Left ventricle myocardium inferior (tissue), 1 donor: ENCODE results near the gene HDDC3. TPM values are rescaled to one million over a fixed set of nuclear protein-coding genes. Genes with fewer than 3 reads are reported as not detected.

ENCODE experiments used
- DNase-seq: peaks from one replicate; pipeline ENCODE4 v3.0.0-alpha.2; 2020
- H3K27ac ChIP-seq: fragments of 200-600 bp; replicated peaks from 2 replicates; pipeline ENCODE4 v1.8.0; 2021
- H3K27me3 ChIP-seq: fragments of 200-600 bp; 2 replicates; pipeline ENCODE4 v1.8.0; 2021; ENCODE audit warnings: low read depth
- H3K36me3 ChIP-seq: fragments of 200-600 bp; 2 replicates; pipeline ENCODE4 v1.8.0; 2021
- H3K4me1 ChIP-seq: fragments of 200-600 bp; 2 replicates; pipeline ENCODE4 v1.8.0; 2021
- H3K4me3 ChIP-seq: fragments of 200-600 bp; 2 replicates; pipeline ENCODE4 v1.8.0; 2021; ENCODE audit warnings: mild to moderate bottlenecking, moderate library complexity
- H3K9me3 ChIP-seq: fragments of 200-600 bp; replicated peaks from 2 replicates; pipeline ENCODE4 v1.8.0; 2021
- intact Hi-C: fragments of 100-400 bp; cut with micrococcal nuclease; formaldehyde crosslinking; loops from one replicate; pipeline ENCODE4 v1.11.0; 2022
- total RNA-seq: library from RNA; stranded (reverse); fragmentation: NEBNext Ultra II Directional; extraction: Animal tissue kit (Norgen Biotek cat#: 25700); gene quantifications from one replicate; pipeline ENCODE4 v1.2.1, GENCODE V29; 2021
- TF ChIP-seq, protein P1 (sequence below): fragments of 200-600 bp; IDR thresholded peaks from 2 replicates; pipeline ENCODE4 v1.8.0; 2021; ENCODE audit warnings: antibody characterized with exemption, mild to moderate bottlenecking, borderline replicate concordance
- donor health status: DM: no; HTN: yes; CAD: no; lungs with severe emphysema.

The HDDC3 gene
- total RNA-seq, 1 donor from 2014 or later: 12.7 TPM

DNA sequence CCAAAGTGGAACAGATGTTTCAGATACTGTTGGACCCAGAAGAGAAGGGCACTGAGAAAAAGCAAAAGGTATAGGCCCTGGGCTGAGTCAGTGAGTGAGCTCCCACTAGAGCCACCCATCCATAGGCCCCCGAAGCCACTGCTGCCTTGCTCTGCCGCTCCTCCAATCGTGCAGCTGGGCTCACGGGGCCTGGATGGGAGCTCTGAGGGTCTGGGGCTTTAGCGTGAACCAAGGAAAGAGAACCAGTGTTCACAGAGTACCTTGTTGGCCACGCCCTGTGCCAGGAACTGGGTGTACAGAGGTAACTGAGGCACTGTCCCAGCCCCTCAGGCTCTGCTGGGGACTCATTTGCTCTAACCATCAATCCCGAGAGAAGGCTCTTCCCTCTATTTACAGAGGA is 7.4 kb upstream of the HDDC3 start:
- DNase-seq: no peak
- H3K36me3 ChIP-seq: peaks cover 66% of the 10 kb centered on the region
- H3K4me3 ChIP-seq: no peak overlapping the region
- H3K27me3 ChIP-seq: no peaks in the 10 kb centered on the region
- TF ChIP-seq, protein P1, sequence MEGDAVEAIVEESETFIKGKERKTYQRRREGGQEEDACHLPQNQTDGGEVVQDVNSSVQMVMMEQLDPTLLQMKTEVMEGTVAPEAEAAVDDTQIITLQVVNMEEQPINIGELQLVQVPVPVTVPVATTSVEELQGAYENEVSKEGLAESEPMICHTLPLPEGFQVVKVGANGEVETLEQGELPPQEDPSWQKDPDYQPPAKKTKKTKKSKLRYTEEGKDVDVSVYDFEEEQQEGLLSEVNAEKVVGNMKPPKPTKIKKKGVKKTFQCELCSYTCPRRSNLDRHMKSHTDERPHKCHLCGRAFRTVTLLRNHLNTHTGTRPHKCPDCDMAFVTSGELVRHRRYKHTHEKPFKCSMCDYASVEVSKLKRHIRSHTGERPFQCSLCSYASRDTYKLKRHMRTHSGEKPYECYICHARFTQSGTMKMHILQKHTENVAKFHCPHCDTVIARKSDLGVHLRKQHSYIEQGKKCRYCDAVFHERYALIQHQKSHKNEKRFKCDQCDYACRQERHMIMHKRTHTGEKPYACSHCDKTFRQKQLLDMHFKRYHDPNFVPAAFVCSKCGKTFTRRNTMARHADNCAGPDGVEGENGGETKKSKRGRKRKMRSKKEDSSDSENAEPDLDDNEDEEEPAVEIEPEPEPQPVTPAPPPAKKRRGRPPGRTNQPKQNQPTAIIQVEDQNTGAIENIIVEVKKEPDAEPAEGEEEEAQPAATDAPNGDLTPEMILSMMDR: no peak
- no peak overlapping the region for H3K27ac ChIP-seq
- intact Hi-C loops: no loop called here
- H3K9me3 ChIP-seq: no peaks in the 10 kb centered on the region
- H3K4me1 ChIP-seq: peaks cover 22% of the 10 kb centered on the region

DNA sequence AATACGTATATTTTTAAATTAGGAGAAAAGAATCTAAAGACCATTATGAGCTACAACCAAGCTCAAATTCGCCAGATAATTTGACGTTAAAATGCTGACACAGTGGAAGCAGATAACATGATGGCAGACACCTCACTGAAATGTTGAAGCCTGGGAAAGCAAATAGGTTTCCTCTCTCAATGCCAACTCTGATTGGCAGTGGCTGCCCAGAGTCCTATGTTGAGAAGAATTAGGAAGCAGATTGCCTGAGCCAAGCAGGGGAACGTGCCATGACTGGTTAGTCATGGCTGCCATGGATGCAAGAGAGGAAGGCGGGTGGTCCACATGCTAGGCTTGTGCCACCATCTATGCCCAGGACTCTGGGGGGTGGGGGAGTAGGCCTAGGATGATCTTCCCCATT is 5.9 kb upstream of the HDDC3 start:
- peaks cover 33% of the 10 kb centered on the region for H3K4me1 ChIP-seq
- no peak overlapping the region for H3K27ac ChIP-seq
- TF ChIP-seq, protein P1: no peak
- intact Hi-C loops: no loop called here
- no peaks in the 10 kb centered on the region for H3K27me3 ChIP-seq
- no peak overlapping the region for H3K4me3 ChIP-seq
- DNase-seq: no peak
- no peaks in the 10 kb centered on the region for H3K9me3 ChIP-seq
- peaks cover 51% of the 10 kb centered on the region for H3K36me3 ChIP-seq

DNA sequence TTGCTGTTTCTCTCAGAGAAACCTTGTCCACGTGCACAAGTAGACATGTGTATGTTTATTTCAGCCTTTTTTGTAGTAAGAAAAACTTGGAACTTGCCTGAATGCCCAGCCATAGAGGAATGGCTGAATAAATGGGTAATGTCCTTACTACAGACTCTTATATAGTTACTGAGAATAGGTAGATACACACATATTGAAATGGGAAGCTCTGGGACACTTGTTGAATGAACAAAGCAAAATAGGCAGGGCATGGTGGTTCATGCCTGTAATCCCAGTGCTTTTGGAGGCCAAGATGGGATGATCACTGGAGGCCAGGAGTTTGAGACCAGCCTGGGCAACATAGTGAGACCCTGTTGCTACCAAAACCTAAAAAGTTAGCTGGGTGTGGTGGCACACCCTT is 4.5 kb upstream of the HDDC3 start:
- TF ChIP-seq, protein P1: no peak
- intact Hi-C loops: no loop called here
- Histone ChIP-seq H3K27ac (no peak overlapping the region), H3K27me3 (no peaks in the 10 kb centered on the region), H3K36me3 (peaks cover 36% of the 10 kb centered on the region), H3K4me3 (peak overlapping the region; percentile 70), H3K4me1 (peaks cover 46% of the 10 kb centered on the region), H3K9me3 (no peaks in the 10 kb centered on the region)
- DNase-seq: no peak

DNA sequence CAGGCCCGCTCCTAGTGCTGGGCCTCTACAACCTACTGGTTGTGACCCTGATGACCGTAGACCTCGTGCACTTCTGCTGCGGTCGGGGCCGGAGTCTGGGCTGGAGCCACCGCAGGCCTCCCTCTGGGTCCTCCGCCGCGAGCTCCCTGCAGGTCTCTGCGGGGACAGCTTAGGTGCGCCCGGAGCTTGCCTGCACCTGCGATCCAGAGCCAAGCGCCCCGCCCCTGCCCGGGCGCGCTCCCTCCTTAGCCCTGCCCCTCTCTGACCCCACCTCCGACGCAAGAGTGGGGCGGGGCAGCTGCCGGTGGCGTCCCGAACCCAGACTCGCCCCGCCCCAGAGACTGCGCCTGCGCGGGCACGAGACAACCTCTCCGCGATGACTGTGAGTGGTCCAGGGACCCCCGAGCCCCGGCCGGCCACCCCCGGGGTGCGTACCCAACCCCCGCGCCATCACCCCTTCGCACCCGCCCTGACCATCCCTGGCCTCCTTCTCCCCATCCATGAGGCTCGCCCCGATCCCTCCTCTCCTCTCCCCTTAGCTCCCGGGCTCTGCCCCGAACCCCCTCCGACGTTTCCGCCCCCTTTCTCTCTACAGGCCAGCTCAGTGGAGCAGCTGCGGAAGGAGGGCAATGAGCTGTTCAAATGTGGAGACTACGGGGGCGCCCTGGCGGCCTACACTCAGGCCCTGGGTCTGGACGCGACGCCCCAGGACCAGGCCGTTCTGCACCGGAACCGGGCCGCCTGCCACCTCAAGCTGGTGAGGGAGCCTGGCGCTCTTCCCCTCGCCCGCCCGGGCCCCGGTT is 2.8 kb upstream of the HDDC3 start, which contains the start of gene UNC45A:
TSS of gene UNC45A (plus strand) at position 337 of the 803 bp plus-strand sequence. CDS start at position 377, 40 bp downstream.
- peak within 1 kb of the TSS; percentile 74 for H3K27ac ChIP-seq
- no peaks in the 10 kb centered on the region for H3K9me3 ChIP-seq
- H3K27me3 ChIP-seq: no peaks in the 10 kb centered on the region
- peak; percentile 94 for DNase-seq
- H3K4me3 ChIP-seq: peak within 1 kb of the TSS; percentile 70
- peaks cover 20% of the 10 kb centered on the region for H3K36me3 ChIP-seq
- peaks cover 63% of the 10 kb centered on the region for H3K4me1 ChIP-seq
- TF ChIP-seq, protein P1: no peak
- intact Hi-C loops: no loop called here

DNA sequence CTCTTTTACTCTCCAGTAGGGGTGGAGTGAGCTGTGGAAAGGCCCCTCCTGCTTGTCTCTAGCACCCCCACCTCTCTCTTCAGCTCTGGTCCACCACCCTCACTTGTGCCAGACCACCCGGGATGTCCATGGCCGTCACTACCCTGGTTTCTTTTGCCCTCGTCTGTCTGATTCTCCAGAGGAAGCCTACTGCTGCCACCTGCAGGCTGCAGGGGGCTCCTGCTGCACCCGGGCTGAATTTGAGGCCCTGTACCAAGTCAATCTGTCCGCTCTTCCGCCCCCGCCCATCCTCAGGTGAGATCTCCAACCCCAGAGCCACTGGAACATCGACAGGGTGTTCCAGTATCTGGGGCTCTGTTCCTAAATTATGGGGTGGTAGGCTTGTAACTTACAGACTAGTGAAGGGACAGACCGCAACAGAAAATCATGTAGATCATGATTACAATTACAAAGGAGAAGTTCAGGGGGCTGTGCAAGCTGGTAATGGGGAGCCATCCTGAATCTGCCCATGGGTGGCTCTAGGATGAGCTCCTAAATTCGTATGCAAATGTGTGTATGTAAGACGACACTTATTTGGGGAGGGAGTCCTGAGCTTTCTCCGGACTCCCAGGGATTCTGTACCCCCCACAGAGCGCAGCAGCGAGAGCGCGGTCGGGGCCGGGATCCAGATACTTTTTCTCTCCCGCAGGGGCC is 2.1 kb upstream of the HDDC3 start:
- Histone ChIP-seq H3K27ac (peak overlapping the region; percentile 74), H3K4me1 (peaks cover 65% of the 10 kb centered on the region), H3K4me3 (peak overlapping the region; percentile 70), H3K36me3 (peaks cover 12% of the 10 kb centered on the region), H3K27me3 (no peaks in the 10 kb centered on the region), H3K9me3 (no peaks in the 10 kb centered on the region)
- intact Hi-C loops: no loop called here
- DNase-seq: peak; percentile 84
- TF ChIP-seq, protein P1: peak; percentile 95
